CD4-positive, alpha-beta T cell treated with Interleukin-6 for 4 hours (primary cell): ENCODE data around the gene CIPC.

Experiments
- DNase-seq: peaks from one replicate; pipeline ENCODE4 v3.0.0-alpha.2; 2020; ENCODE audit warnings: mixed read lengths

Gene CIPC

DNA sequence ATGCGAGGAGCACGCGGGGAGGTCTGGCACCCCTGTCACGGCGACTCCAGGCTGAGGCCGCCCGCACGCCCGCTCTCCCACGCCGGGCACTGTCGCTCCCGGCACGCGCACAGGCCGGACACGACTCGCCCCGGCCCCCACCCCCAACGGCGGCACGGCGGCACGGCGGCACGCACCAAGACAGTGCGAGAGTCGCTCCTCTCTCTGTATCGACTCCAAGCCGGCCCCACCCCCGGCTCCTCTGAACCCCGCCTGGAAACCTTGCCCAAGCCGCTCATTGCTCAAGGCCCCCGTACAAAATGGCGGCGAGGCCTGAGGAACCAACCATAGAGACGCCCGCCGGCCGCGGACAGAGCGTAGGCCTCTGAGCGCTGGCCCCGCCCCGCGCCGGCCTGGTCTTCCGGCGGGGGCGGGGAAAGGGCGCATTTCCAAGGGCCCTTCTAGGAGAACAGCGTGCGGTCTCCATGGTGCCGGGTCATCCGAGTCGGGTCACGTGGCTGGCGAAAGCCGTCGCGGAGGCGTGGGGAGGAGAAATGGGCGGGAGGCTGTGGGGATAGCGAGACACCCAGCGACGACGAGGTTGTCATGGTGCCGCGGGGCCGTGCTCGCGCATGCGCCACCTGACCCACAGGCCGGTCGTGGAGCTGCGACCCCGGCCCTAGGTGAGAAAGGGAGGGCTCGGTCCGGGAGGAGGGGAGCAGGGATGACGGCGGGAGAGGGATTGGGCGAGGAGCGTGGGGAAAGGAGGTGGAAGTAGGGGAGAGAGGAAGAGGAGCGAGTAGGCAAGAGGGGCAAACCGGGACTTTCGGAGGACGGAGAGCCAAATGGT, at the start of gene CIPC:
CIPC (plus strand) TSS at position 559 of the 829 bp plus-strand sequence. CDS start 7,451 bp downstream, outside the sequence.
- DNase-seq = peak; percentile 99

GRCh38 chr14:77051116-77051515, 46.9 kb upstream of the CIPC start:
- no peak for DNase-seq

- DNase-seq = no peak
Observed at GRCh38 chr14:77052281-77053044, 45.6 kb upstream of the CIPC start.

GRCh38 chr14:77053046-77053841, 44.8 kb upstream of the CIPC start:
- peak; percentile 90 for DNase-seq

- DNase-seq = peak; percentile 50
Observed at GRCh38 chr14:77055306-77055705, 42.8 kb upstream of the CIPC start.

- DNase-seq = no peak
Observed at GRCh38 chr14:77055981-77056380, 42.1 kb upstream of the CIPC start.

GRCh38 chr14:77058117-77058516, 39.9 kb upstream of the CIPC start:
- DNase-seq = no peak

DNA sequence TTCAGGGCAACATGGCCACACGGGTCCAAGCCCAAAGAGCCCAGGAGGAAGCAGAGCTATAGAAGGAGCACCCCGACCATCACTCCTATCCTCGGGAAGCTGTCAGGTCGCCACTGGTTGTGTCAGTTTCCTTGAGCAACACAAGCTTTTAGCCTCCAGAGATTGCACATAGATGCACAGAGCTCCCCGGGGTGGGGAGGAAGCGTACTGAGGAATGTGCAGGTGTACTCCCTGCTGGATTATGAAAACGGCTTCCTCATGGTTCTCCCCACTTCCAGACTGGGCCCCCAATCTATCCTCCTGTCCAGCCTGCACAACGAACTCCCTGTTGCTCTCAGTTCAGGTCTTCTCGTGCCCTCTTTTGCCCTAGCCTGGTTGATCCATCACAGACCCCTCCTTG, 39.3 kb upstream of the CIPC start:
- DNase-seq = no peak

DNA sequence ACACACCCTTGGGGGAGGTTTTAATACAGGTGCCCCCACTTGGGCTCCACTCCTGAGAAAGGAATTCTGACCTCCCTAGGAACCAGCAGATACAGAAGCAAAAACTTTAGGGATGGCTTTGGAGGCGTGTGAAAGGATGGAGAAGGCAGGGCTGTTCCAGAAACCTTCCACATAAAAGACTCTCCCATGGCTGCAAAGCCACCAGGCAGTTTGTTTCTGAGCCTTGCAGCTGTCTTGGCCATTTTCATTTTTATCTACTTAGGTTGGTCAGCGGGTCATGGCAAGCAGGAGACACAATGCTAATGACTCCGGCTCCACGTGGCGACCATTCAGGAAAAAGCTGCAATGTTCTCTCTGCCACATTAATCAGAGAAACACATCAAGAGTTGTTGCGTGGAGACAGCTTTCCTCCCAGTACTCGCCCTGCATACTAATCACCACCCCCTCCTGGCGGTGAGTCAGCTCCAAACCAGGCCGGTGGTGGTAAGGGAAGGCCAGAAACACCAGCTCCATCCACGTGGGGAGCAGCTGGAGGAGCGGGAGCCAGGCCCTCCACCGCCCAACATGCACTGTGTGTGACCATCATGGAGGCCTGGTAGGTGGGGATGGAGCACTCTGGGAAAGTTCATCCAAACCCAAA, 38.7 kb upstream of the CIPC start:
- peak; percentile 30 for DNase-seq

- DNase-seq = no peak
Observed at GRCh38 chr14:77061630-77062257, 36.3 kb upstream of the CIPC start.

DNA sequence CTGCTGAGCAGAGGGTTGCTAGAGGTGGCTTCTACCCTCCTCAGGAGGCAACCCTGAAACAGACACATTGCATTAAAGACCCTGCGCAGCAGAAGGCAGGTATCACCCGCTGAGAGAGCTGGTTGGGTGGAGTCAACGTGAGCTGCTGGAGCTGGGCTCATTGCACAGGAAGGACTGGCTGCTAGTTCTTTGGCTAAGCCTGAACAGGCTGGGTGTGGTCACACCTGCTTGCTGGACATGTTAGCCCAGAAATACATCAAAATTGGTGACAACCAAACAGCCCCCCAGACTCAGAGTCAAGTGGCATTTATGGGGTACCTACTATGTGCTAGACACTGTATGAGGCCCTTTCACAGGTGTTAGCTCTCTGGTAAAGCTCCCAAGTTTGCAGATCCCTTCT, 35.8 kb upstream of the CIPC start:
- no peak for DNase-seq

- DNase-seq = no peak
Observed at GRCh38 chr14:77063571-77064171, 34.4 kb upstream of the CIPC start.

GRCh38 chr14:77064521-77065178, 33.4 kb upstream of the CIPC start:
- no peak for DNase-seq

GRCh38 chr14:77065851-77066577, 32.0 kb upstream of the CIPC start:
- no peak for DNase-seq

GRCh38 chr14:77066578-77067172, 31.4 kb upstream of the CIPC start:
- DNase-seq = no peak

GRCh38 chr14:77067632-77068516, 30.2 kb upstream of the CIPC start:
- DNase-seq = peak; percentile 67

DNA sequence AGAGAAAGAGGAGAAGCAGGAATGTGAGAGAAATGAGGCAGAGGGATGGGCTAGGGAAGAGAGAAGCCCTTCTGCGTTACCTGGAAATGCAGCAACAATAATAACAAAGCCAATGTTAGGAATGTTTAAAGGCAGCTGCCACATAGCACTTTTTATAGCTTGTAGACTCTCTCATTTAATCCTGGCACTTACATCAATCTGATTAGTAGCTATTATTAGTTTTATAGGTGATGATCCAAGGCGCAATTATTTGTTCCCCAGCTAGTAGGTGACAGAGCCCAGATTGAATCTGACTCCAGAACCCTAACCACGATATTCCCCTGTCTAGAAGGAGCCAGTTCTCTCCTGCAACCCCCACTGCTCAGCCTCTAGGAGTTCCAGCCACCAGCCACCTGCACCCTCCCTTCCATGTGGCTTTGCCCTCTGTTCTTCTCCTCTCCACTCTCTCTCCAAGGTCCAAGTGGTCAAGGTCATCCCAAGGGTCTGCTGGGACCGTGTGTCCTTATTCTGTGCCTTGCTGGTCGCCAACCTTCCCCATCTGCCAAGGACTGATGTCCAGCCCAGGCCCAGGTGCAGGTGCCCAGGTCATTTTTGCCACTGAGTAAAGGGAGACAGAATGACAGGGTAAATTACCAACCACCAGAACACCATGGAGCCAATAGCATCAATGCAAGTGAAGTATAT, 29.4 kb upstream of the CIPC start:
- DNase-seq = no peak

GRCh38 chr14:77069551-77069950, 28.5 kb upstream of the CIPC start:
- DNase-seq = no peak
